Caco-2 (cell line): Measurements from ENCODE around the gene XG. TPM values are rescaled to one million over a fixed set of nuclear protein-coding genes. Genes with fewer than 3 reads are reported as not detected.
A peak's percentile ranks its signal among the peaks of the same experiment; 100 is the strongest.
"Not testable (repeated sequence)": the region's sequence is repeated elsewhere in the genome, so short reads cannot be mapped to it uniquely, and the experiment has no call there.

ENCODE experiments used
- BruUV-seq: library from RNA; stranded (reverse); fragments of 400-500 nt; replicated peaks from 2 replicates; lab custom pipeline; 2021; lab: Mats Ljungman, UMichigan
- CTCF ChIA-PET: fragments of 300-600 bp; sonication (Branson Sonifier 250); formaldehyde crosslinking; loops from one replicate; lab custom pipeline; 2022; ENCODE audit warnings: antibody characterized with exemption; lab: Charles Lee
- POLR2A ChIA-PET: fragments of 300-600 bp; sonication (Branson Sonifier 250); formaldehyde crosslinking; loops from one replicate; lab custom pipeline; 2022; ENCODE audit warnings: antibody characterized with exemption; lab: Charles Lee
- DNase-seq, 2 experiments: peaks; one replicate each; pipeline versions ENCODE4 v3.0.0 to v3.0.0-alpha.2; 2020 to 2022
- H3K27me3 ChIP-seq: replicated peaks from 2 replicates; pipeline ENCODE4 v1.6.0; 2011; ENCODE audit warnings: low read length; ENCODE audit not compliant: control insufficient read depth, insufficient read depth
- H3K36me3 ChIP-seq: 2 replicates; pipeline ENCODE4 v1.5.1; 2011; ENCODE audit warnings: low read length; ENCODE audit not compliant: control insufficient read depth, insufficient read depth
- H3K4me1 ChIP-seq: fragments of 250-450 bp; sonication (Bioruptor Pico); 2 replicates; pipeline ENCODE4 v1.5.1; 2020; ENCODE audit warnings: mild to moderate bottlenecking
- H3K4me3 ChIP-seq: 2 replicates; pipeline ENCODE4 v1.5.1; 2011; ENCODE audit warnings: low read depth, mild to moderate bottlenecking, control low read depth, low read length
- H3K9me3 ChIP-seq: fragments of 250-450 bp; sonication (Bioruptor Pico); 2 replicates; pipeline ENCODE4 v1.5.1; 2020; ENCODE audit warnings: mild to moderate bottlenecking, moderate library complexity
- H3K27ac Mint-ChIP-seq: one replicate; pipeline ENCODE4 v1.8.0; 2022; ENCODE audit warnings: mixed read lengths; ENCODE audit not compliant: unreplicated experiment
- H3K27me3 Mint-ChIP-seq: one replicate; pipeline ENCODE4 v1.8.0; 2022; ENCODE audit warnings: mixed read lengths; ENCODE audit not compliant: insufficient read depth, unreplicated experiment
- H3K36me3 Mint-ChIP-seq: one replicate; pipeline ENCODE4 v1.8.0; 2022; ENCODE audit warnings: mild to moderate bottlenecking, mixed read lengths; ENCODE audit not compliant: insufficient read depth, unreplicated experiment
- H3K4me1 Mint-ChIP-seq: one replicate; pipeline ENCODE4 v1.8.0; 2022; ENCODE audit warnings: low read depth, mixed read lengths; ENCODE audit not compliant: unreplicated experiment
- H3K4me3 Mint-ChIP-seq: one replicate; pipeline ENCODE4 v1.8.0; 2022; ENCODE audit warnings: mild to moderate bottlenecking, moderate library complexity, mixed read lengths; ENCODE audit not compliant: unreplicated experiment
- H3K9me3 Mint-ChIP-seq: one replicate; pipeline ENCODE4 v1.8.0; 2022; ENCODE audit warnings: mixed read lengths; ENCODE audit not compliant: unreplicated experiment
- intact Hi-C: fragments of 100-400 bp; cut with micrococcal nuclease; formaldehyde crosslinking; loops from one replicate; pipeline ENCODE4 v1.10.0; 2022; ENCODE audit not compliant: unreplicated experiment
- total RNA-seq: library from RNA; stranded (reverse); gene quantifications from 2 replicates; pipeline ENCODE4 v1.2.3, GENCODE V29; 2022
- TF ChIP-seq, protein P1 (sequence below), 2 experiments: fragments of 200-600 bp in 1 of 2; IDR thresholded peaks; 1 replicate in 1 of 2; 2 replicates in 1 of 2; pipeline versions ENCODE4 v1.5.1 to v1.8.0; 2011 to 2022; ENCODE audit warnings: antibody characterized with exemption in 1 of 2, control low read depth in 1 of 2, inconsistent platforms in 1 of 2, low read depth in 1 of 2, low read length in 1 of 2, mild to moderate bottlenecking in 1 of 2, moderate library complexity in 1 of 2; ENCODE audit not compliant: insufficient read depth in 1 of 2, severe bottlenecking in 1 of 2, unreplicated experiment in 1 of 2

XG gene
- total RNA-seq, 1 experiment from 2014 or later, result 1.2 TPM

GRCh38 chrX:2756548-2756947 is 4.7 kb downstream of the XG start:
- no peak overlapping the region for H3K4me3 ChIP-seq
- Mint-ChIP-seq H3K9me3 (peaks cover 10% of the 10 kb centered on the region), H3K4me1 (peaks cover 24% of the 10 kb centered on the region), H3K36me3 (no peaks in the 10 kb centered on the region), H3K27me3 (no peaks in the 10 kb centered on the region), H3K4me3 (no peak overlapping the region), H3K27ac (no peak overlapping the region)
- H3K4me1 ChIP-seq, result 0 out of 2 replicates have a peak, but pooled peaks cover 4% of the 10 kb centered on the region
- no peak for DNase-seq
- H3K9me3 ChIP-seq, result no peaks in the 10 kb centered on the region
- H3K27me3 ChIP-seq, result no peaks in the 10 kb centered on the region
- TF ChIP-seq, protein P1, sequence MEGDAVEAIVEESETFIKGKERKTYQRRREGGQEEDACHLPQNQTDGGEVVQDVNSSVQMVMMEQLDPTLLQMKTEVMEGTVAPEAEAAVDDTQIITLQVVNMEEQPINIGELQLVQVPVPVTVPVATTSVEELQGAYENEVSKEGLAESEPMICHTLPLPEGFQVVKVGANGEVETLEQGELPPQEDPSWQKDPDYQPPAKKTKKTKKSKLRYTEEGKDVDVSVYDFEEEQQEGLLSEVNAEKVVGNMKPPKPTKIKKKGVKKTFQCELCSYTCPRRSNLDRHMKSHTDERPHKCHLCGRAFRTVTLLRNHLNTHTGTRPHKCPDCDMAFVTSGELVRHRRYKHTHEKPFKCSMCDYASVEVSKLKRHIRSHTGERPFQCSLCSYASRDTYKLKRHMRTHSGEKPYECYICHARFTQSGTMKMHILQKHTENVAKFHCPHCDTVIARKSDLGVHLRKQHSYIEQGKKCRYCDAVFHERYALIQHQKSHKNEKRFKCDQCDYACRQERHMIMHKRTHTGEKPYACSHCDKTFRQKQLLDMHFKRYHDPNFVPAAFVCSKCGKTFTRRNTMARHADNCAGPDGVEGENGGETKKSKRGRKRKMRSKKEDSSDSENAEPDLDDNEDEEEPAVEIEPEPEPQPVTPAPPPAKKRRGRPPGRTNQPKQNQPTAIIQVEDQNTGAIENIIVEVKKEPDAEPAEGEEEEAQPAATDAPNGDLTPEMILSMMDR (IDR thresholded peaks at IDR 0.05; ENCODE audit: insufficient read depth in 1 of 2, low read depth in 1 of 2, low read length in 1 of 2, severe bottlenecking in 1 of 2, unreplicated experiment in 1 of 2), result no peak
- BruUV-seq, result no TSS peak
- no peaks in the 10 kb centered on the region for H3K36me3 ChIP-seq
- ChIA-PET CTCF (no interaction called here), POLR2A (no interaction called here)
- intact Hi-C loops, result no loop called here

- BruUV-seq, result no TSS peak
- ChIA-PET POLR2A (no interaction called here), CTCF (no interaction called here)
- intact Hi-C loops, result no loop called here
- TF ChIP-seq, protein P1 (IDR thresholded peaks at IDR 0.05; ENCODE audit: insufficient read depth in 1 of 2, low read depth in 1 of 2, low read length in 1 of 2, severe bottlenecking in 1 of 2, unreplicated experiment in 1 of 2), result no peak
- H3K36me3 ChIP-seq, result no peaks in the 10 kb centered on the region
- peaks cover 10% of the 10 kb centered on the region for H3K9me3 Mint-ChIP-seq
- no peaks in the 10 kb centered on the region for H3K4me1 ChIP-seq
- H3K27ac Mint-ChIP-seq, result no peak overlapping the region
- H3K9me3 ChIP-seq, result no peaks in the 10 kb centered on the region
- no peaks in the 10 kb centered on the region for H3K27me3 Mint-ChIP-seq
- no peak overlapping the region for H3K4me3 Mint-ChIP-seq
- H3K27me3 ChIP-seq, result no peaks in the 10 kb centered on the region
- DNase-seq, result no peak
- no peak overlapping the region for H3K4me3 ChIP-seq
- peaks cover 19% of the 10 kb centered on the region for H3K4me1 Mint-ChIP-seq
- H3K36me3 Mint-ChIP-seq, result no peaks in the 10 kb centered on the region
These were observed 9.4 kb downstream of the XG start for GRCh38 chrX:2761246-2761645.

DNA sequence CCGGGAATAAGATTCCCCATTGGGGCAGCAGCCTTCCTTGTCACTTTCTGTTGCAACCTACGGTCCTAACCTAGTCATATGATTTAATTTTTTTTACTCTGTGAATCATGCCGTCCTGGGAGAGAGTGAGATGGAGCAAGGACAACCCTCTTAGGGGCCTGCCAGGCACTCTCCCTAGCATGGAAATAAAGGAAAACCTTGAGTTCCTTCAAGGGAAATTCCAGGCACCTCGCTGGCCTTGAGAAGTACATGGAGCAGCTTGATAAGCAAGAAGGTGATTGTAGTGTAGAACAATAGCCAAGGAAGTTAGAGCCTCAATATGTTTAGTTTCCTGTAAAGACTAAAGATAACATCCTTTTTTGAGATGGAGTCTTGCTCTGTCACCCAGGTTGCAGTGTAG is 10.8 kb downstream of the XG start:
- POLR2A ChIA-PET, H3K27ac Mint-ChIP-seq, H3K4me3 Mint-ChIP-seq: not testable (repeated sequence)

DNA sequence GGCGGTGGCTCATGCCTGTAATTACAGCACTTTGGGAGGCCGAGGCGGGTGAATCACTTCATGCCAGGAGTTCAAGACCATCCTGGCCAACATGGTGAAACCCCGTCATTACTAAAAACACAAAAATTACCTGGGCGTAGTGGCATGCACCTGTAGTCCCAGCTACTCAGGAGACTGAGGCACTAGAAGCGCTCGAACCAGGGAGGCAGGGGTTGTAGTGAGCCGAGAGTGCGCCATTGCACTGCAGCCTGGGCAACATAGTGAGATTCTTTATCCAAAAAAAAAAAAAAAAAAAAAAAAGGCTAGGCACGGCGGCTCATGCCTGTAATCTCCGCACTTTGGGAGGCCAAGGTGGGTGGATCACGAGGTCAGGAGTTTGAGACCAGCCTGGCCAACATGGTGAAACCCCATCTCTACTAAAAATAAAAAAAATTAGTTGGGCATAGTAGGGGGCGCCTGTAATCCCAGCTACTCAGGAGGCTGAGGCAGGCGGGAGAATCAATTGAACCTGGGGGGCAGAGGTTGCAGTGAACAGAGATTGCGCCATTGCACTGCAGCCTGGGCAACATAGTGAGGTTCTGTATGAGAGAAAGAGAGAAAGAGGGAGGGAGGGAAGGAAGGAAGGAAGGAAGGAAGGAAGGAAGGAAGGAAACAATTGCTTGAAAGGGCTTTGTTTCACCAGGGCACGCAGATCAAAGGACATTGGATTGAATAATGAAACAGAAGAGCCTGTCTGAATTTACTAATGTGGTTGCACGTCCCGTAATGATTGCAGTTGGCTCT is 13.1 kb downstream of the XG start:
- H3K9me3 Mint-ChIP-seq, H3K9me3 ChIP-seq, H3K27me3 ChIP-seq, H3K36me3 ChIP-seq, H3K27me3 Mint-ChIP-seq, DNase-seq, intact Hi-C loops, H3K36me3 Mint-ChIP-seq, POLR2A ChIA-PET, H3K4me3 ChIP-seq, BruUV-seq, H3K4me3 Mint-ChIP-seq, CTCF ChIA-PET: not testable (repeated sequence)
- H3K27ac Mint-ChIP-seq, result peak overlapping the region; percentile 98
- H3K4me1 ChIP-seq, result peaks cover 28% of the 10 kb centered on the region
- peaks cover 31% of the 10 kb centered on the region for H3K4me1 Mint-ChIP-seq

More for the DNA sequence above, 10.8 kb downstream of the XG start:
- H3K27me3 ChIP-seq, H3K4me3 ChIP-seq, H3K36me3 Mint-ChIP-seq, DNase-seq, intact Hi-C loops, H3K27me3 Mint-ChIP-seq, H3K9me3 ChIP-seq, H3K36me3 ChIP-seq, CTCF ChIA-PET, BruUV-seq: not testable (repeated sequence)
- H3K9me3 Mint-ChIP-seq, result peaks cover 10% of the 10 kb centered on the region
- peaks cover 11% of the 10 kb centered on the region for H3K4me1 ChIP-seq
- H3K4me1 Mint-ChIP-seq, result peaks cover 17% of the 10 kb centered on the region
